ENCODE data around the gene MAGI1. TPM values are rescaled to one million over a fixed set of nuclear protein-coding genes. Genes with fewer than 3 reads are reported as not detected.

MAGI1 gene
- total RNA-seq, 4 donors from 2014 or later = 42.4 to 71.6 (median 50.2) TPM

- intact Hi-C loops (cut with DNase I; ENCODE audit: low total_unique reads) = no loop called here
- no peak for DNase-seq (ENCODE audit: low spot score in 2 of 2)
- WGBS, 2 donors = 74 to 83% methylated on average over 3 of the region's 3 CpGs
- TF ChIP-seq POLR2A (IDR thresholded peaks at IDR 0.05) = no peak
- TF ChIP-seq, protein P1, sequence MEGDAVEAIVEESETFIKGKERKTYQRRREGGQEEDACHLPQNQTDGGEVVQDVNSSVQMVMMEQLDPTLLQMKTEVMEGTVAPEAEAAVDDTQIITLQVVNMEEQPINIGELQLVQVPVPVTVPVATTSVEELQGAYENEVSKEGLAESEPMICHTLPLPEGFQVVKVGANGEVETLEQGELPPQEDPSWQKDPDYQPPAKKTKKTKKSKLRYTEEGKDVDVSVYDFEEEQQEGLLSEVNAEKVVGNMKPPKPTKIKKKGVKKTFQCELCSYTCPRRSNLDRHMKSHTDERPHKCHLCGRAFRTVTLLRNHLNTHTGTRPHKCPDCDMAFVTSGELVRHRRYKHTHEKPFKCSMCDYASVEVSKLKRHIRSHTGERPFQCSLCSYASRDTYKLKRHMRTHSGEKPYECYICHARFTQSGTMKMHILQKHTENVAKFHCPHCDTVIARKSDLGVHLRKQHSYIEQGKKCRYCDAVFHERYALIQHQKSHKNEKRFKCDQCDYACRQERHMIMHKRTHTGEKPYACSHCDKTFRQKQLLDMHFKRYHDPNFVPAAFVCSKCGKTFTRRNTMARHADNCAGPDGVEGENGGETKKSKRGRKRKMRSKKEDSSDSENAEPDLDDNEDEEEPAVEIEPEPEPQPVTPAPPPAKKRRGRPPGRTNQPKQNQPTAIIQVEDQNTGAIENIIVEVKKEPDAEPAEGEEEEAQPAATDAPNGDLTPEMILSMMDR (IDR thresholded peaks at IDR 0.05) = no peak
- no peak overlapping the region for H3K4me3 ChIP-seq (ENCODE audit: low read depth, poor library complexity, severe bottlenecking)
These were observed 279.7 kb downstream of the MAGI1 start for GRCh38 chr3:65758876-65759598.

DNA sequence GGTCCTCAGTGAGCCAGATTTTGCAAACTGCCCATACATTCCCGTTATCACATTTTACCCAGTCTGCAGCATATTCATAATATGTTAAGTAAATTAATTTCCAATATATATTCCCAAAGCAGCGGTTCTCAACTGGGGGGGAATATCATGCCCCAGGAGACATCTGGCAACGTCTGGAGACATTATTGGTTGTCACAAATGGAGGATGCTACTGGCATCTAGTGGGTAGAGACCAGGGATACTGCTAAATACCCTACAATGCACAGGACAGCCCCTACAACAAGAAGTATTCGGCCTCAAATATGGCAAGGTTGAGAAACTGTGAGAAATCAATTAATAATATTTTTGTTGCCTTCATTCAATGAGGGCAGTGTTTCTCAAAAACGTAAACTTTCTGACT is 280.3 kb downstream of the MAGI1 start:
- no peak for DNase-seq (ENCODE audit: low spot score in 2 of 2)
- intact Hi-C loops (cut with DNase I; ENCODE audit: low total_unique reads) = no loop called here
- 89% methylated on average over 5 of the region's 5 CpGs for WGBS, 2 donors
- no peak overlapping the region for H3K4me3 ChIP-seq (ENCODE audit: low read depth, poor library complexity, severe bottlenecking)
- no peak for TF ChIP-seq POLR2A (IDR thresholded peaks at IDR 0.05)
- TF ChIP-seq, protein P1 (IDR thresholded peaks at IDR 0.05) = no peak

DNA sequence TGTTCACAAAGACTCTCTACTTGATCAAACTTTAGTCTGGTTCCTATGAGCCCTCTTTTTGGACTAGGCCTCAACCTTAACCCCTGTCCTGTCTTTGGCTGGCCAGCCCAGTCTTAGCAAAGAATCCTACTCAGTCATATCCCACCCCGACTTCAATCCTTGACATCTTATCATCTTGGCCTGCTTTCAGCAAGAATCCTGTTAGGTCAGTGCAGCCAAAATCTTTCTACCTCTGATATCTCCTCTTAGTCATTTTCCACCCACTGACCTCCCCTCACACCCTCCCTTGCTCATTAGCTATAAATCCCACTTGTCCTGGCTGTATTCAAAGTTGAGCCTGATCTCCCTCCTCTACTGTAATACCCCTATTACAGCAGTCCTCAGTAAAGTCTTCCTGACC is 286.1 kb downstream of the MAGI1 start:
- 85 to 96% methylated on average over 1 of the region's 1 CpG for WGBS, 2 donors
- no peak overlapping the region for H3K4me3 ChIP-seq (ENCODE audit: low read depth, poor library complexity, severe bottlenecking)
- TF ChIP-seq POLR2A (IDR thresholded peaks at IDR 0.05) = no peak
- TF ChIP-seq, protein P1 (IDR thresholded peaks at IDR 0.05) = no peak
- intact Hi-C loops (cut with DNase I; ENCODE audit: low total_unique reads) = no loop called here
- no peak for DNase-seq (ENCODE audit: low spot score in 2 of 2)

DNA sequence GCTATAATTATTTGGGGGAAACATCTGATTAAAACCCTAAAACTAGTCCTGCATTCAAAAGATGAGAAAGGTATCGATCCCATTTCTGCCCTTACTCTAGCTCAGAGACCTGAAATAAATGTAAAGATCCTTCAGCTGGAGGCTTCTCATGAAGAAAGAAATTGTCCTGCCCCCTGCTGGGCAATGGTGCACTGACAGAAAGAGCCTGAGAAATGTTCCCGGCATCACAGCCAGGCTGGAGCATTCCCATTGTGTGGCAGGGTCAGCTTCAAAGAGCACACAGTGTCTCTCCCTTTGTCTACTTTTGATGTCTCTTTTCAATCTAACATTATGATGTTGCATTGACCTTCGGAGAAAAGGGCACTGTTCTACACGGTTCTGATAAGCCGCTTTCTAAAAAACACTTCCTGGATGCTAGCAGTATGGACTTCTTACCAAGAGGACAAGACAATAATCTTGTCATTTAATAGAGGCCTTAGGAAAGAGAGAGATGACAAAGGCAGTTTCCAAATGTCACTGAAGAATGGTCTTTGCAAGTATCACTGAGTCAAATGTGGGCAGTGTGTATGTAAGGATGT is 287.5 kb downstream of the MAGI1 start:
- no peak for DNase-seq (ENCODE audit: low spot score in 2 of 2)
- WGBS, 2 donors = 70 to 75% methylated on average over 5 of the region's 5 CpGs
- TF ChIP-seq POLR2A (IDR thresholded peaks at IDR 0.05) = no peak
- TF ChIP-seq, protein P1 (IDR thresholded peaks at IDR 0.05) = no peak
- intact Hi-C loops (cut with DNase I; ENCODE audit: low total_unique reads) = no loop called here
- H3K4me3 ChIP-seq (ENCODE audit: low read depth, poor library complexity, severe bottlenecking) = no peak overlapping the region

DNA sequence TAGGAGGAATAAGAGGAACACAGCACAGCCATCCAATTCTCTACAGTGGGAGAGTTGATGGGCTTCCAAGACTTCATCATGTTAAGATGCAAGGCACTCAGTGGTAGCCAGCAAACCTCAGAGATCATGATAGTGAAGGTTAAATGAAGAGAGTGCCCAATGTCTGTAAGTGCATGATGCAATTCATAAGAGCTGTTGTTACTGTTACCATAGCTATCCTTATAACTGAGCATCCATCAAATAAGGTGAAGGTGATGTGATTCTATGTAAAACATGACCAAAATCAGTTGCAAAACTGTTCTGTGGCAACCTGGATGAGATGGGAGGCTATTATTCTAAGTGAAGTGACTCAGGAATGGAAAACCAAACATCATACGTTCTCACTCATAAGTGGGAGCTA is 289.7 kb downstream of the MAGI1 start:
- 89 to 93% methylated on average over 1 of the region's 1 CpG for WGBS, 2 donors
- TF ChIP-seq, protein P1 (IDR thresholded peaks at IDR 0.05) = no peak
- TF ChIP-seq POLR2A (IDR thresholded peaks at IDR 0.05) = no peak
- intact Hi-C loops (cut with DNase I; ENCODE audit: low total_unique reads) = no loop called here
- H3K4me3 ChIP-seq (ENCODE audit: low read depth, poor library complexity, severe bottlenecking) = no peak overlapping the region
- no peak for DNase-seq (ENCODE audit: low spot score in 2 of 2)

Data from lower leg skin (tissue), 4 donors.